ENCODE results near the gene PRDM16. TPM values are rescaled to one million over a fixed set of nuclear protein-coding genes. Genes with fewer than 3 reads are reported as not detected.

The PRDM16 gene
- total and polyA plus RNA-seq, 4 donors = 0.05 to 0.67 (median 0.19) TPM

DNA sequence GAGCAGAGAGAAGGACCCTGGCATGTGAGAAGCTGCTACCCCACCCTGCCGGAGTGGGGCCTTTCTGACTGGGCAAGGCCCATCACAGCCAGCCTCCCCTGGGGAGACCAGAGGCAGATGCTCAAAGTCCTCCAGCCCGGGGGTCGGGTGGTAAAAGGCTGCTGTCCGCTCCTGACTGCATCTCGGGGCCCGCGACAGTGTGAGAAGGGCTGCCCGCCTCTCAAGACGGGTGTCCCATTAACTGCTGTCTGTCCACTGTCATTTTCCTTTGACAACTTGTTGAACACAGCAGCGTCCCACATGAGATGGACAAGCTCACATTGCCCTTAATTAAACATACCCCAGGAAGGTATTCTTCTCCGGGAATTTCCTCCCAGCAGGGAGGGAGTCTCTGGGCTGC is 294.0 kb downstream of the PRDM16 start:
- WGBS = 82% methylated on average over 11 of the region's 11 CpGs
- TF ChIP-seq GABPA (IDR thresholded peaks at IDR 0.05 in 1 of 2, conservative IDR thresholded peaks at IDR 0.05 in 1 of 2) = no peak
- TF ChIP-seq HNF4A (conservative IDR thresholded peaks at IDR 0.05) = no peak
- TF ChIP-seq, protein P1, sequence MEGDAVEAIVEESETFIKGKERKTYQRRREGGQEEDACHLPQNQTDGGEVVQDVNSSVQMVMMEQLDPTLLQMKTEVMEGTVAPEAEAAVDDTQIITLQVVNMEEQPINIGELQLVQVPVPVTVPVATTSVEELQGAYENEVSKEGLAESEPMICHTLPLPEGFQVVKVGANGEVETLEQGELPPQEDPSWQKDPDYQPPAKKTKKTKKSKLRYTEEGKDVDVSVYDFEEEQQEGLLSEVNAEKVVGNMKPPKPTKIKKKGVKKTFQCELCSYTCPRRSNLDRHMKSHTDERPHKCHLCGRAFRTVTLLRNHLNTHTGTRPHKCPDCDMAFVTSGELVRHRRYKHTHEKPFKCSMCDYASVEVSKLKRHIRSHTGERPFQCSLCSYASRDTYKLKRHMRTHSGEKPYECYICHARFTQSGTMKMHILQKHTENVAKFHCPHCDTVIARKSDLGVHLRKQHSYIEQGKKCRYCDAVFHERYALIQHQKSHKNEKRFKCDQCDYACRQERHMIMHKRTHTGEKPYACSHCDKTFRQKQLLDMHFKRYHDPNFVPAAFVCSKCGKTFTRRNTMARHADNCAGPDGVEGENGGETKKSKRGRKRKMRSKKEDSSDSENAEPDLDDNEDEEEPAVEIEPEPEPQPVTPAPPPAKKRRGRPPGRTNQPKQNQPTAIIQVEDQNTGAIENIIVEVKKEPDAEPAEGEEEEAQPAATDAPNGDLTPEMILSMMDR (IDR thresholded peaks at IDR 0.05; ENCODE audit: low read depth, low read length, missing input control) = no peak
- no peak for TF ChIP-seq HNF4G (IDR thresholded peaks at IDR 0.05)
- no peak for TF ChIP-seq FOXA1 (IDR thresholded peaks at IDR 0.05)
- TF ChIP-seq ATF3 (IDR thresholded peaks at IDR 0.05) = no peak
- no peak for TF ChIP-seq JUND (IDR thresholded peaks at IDR 0.05)
- TF ChIP-seq, protein P2, sequence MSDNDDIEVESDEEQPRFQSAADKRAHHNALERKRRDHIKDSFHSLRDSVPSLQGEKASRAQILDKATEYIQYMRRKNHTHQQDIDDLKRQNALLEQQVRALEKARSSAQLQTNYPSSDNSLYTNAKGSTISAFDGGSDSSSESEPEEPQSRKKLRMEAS (IDR thresholded peaks at IDR 0.05) = no peak
- no peak for TF ChIP-seq REST (IDR thresholded peaks at IDR 0.05)
- TF ChIP-seq TAF1 (conservative IDR thresholded peaks at IDR 0.05) = no peak
- no peak for TF ChIP-seq YY1 (IDR thresholded peaks at IDR 0.05)
- TF ChIP-seq RXRA (IDR thresholded peaks at IDR 0.05) = no peak
- no peak for TF ChIP-seq EGR1 (IDR thresholded peaks at IDR 0.05; ENCODE audit: low read depth in 2 of 2)
- TF ChIP-seq NR2F2 (IDR thresholded peaks at IDR 0.05) = no peak
- TF ChIP-seq, protein P3, sequence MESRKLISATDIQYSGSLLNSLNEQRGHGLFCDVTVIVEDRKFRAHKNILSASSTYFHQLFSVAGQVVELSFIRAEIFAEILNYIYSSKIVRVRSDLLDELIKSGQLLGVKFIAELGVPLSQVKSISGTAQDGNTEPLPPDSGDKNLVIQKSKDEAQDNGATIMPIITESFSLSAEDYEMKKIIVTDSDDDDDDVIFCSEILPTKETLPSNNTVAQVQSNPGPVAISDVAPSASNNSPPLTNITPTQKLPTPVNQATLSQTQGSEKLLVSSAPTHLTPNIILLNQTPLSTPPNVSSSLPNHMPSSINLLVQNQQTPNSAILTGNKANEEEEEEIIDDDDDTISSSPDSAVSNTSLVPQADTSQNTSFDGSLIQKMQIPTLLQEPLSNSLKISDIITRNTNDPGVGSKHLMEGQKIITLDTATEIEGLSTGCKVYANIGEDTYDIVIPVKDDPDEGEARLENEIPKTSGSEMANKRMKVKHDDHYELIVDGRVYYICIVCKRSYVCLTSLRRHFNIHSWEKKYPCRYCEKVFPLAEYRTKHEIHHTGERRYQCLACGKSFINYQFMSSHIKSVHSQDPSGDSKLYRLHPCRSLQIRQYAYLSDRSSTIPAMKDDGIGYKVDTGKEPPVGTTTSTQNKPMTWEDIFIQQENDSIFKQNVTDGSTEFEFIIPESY (IDR thresholded peaks at IDR 0.05) = no peak
- no peaks in the 10 kb centered on the region for H3K4me1 ChIP-seq (ENCODE audit: control insufficient read depth in 4 of 4, insufficient read depth in 4 of 4, low read length in 3 of 4)
- no peak for DNase-seq (ENCODE audit: low spot score)
- H3K27ac ChIP-seq (ENCODE audit: low read depth in 1 of 2, low read length in 2 of 2) = no peak overlapping the region
- peaks cover 0 to 3% (median 0%) of the 10 kb centered on the region in 4 donors for H3K27me3 ChIP-seq (ENCODE audit: control insufficient read depth in 4 of 4, insufficient read depth in 4 of 4, low read length in 3 of 4)
- H3K9ac ChIP-seq (ENCODE audit: low read depth in 1 of 2, low read length in 2 of 2) = no peak overlapping the region
- H3K36me3 ChIP-seq (ENCODE audit: control insufficient read depth in 4 of 4, insufficient read depth in 3 of 4, low read depth in 1 of 4, low read length in 3 of 4) = no peaks in the 10 kb centered on the region
- no peaks in the 10 kb centered on the region for H3K9me3 ChIP-seq (ENCODE audit: control insufficient read depth in 4 of 4, low read length in 3 of 4)
- H3K4me3 ChIP-seq (ENCODE audit: low read depth in 1 of 3, low read length in 3 of 3) = no peak overlapping the region

DNA sequence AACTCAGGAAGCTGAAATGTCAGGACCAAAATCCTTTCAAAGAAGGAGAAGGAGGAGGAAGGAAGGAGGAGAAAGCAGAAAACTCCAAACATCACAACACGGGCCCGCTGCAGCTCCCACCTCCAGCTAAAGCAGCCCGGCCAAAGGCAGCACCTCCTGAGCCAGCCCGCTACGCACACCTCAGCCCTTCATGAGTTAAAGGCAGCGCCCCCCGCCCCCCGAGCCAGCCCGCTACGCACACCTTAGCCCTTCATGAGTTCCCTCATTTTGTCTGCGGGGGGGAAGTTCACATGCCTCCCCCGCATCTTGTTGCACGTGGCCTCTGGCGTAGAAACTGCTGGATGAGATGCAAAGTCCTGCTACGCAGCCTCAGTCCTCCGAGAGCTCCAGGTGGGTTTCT is 294.8 kb downstream of the PRDM16 start:
- H3K36me3 ChIP-seq (ENCODE audit: control insufficient read depth in 4 of 4, insufficient read depth in 3 of 4, low read depth in 1 of 4, low read length in 3 of 4) = no peaks in the 10 kb centered on the region
- H3K4me1 ChIP-seq (ENCODE audit: control insufficient read depth in 4 of 4, insufficient read depth in 4 of 4, low read length in 3 of 4) = no peaks in the 10 kb centered on the region
- peaks cover 0 to 3% (median 0%) of the 10 kb centered on the region in 4 donors for H3K27me3 ChIP-seq (ENCODE audit: control insufficient read depth in 4 of 4, insufficient read depth in 4 of 4, low read length in 3 of 4)
- H3K4me3 ChIP-seq (ENCODE audit: low read depth in 1 of 3, low read length in 3 of 3) = no peak overlapping the region
- TF ChIP-seq ATF3 (IDR thresholded peaks at IDR 0.05) = no peak
- TF ChIP-seq GABPA (IDR thresholded peaks at IDR 0.05 in 1 of 2, conservative IDR thresholded peaks at IDR 0.05 in 1 of 2) = no peak
- no peak for TF ChIP-seq RXRA (IDR thresholded peaks at IDR 0.05)
- TF ChIP-seq YY1 (IDR thresholded peaks at IDR 0.05) = no peak
- TF ChIP-seq, protein P3 (IDR thresholded peaks at IDR 0.05) = no peak
- TF ChIP-seq EGR1 (IDR thresholded peaks at IDR 0.05; ENCODE audit: low read depth in 2 of 2) = no peak
- no peak for TF ChIP-seq JUND (IDR thresholded peaks at IDR 0.05)
- TF ChIP-seq, protein P2 (IDR thresholded peaks at IDR 0.05) = no peak
- no peak for TF ChIP-seq TAF1 (conservative IDR thresholded peaks at IDR 0.05)
- H3K9ac ChIP-seq (ENCODE audit: low read depth in 1 of 2, low read length in 2 of 2) = no peak overlapping the region
- no peaks in the 10 kb centered on the region for H3K9me3 ChIP-seq (ENCODE audit: control insufficient read depth in 4 of 4, low read length in 3 of 4)
- WGBS = 86% methylated on average over 16 of the region's 16 CpGs
- no peak overlapping the region for H3K27ac ChIP-seq (ENCODE audit: low read depth in 1 of 2, low read length in 2 of 2)
- no peak for DNase-seq (ENCODE audit: low spot score)
